Measurements from ENCODE around the gene PRR4. TPM values are rescaled to one million over a fixed set of nuclear protein-coding genes. Genes with fewer than 3 reads are reported as not detected.

PRR4 gene
- total RNA-seq, 1 experiment from 2014 or later = 3.1 TPM

DNA sequence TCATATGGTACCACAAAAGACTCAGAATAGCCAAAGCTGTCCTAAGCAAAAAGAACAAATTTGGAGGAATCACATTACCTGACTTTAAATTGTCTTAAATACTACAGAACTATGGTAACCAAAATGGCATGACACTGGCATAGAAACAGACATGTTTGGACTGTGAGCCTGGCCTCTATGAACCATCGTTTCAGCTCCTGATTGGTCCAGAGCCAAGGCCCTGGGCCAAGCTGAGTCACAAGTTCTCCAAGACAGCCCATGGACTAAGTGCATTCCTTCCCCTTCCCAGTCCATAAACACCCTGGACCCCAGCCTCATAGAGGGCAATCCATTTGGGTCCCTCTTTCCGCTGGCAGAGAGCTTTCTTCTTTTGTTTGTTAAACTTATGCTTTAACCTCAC is 12.1 kb upstream of the PRR4 start:
- H3K27ac Mint-ChIP-seq (ENCODE audit: unreplicated experiment) = no peak overlapping the region
- H3K4me1 Mint-ChIP-seq (ENCODE audit: low read depth, unreplicated experiment) = no peaks in the 10 kb centered on the region
- H3K36me3 Mint-ChIP-seq (ENCODE audit: insufficient read depth, unreplicated experiment) = no peaks in the 10 kb centered on the region
- BruUV-seq (replicated peaks) = no TSS peak
- DNase-seq = no peak
- no peaks in the 10 kb centered on the region for H3K27me3 Mint-ChIP-seq (ENCODE audit: unreplicated experiment)
- no peak for TF ChIP-seq CTCF (IDR thresholded peaks at IDR 0.05; ENCODE audit: unreplicated experiment)
- intact Hi-C loops (cut with micrococcal nuclease; ENCODE audit: unreplicated experiment) = no loop called here
- peaks cover 11% of the 10 kb centered on the region for H3K9me3 Mint-ChIP-seq (ENCODE audit: low read depth, unreplicated experiment)
- no peak overlapping the region for H3K4me3 Mint-ChIP-seq (ENCODE audit: low read depth, unreplicated experiment)
- CTCF ChIA-PET = interaction anchor here (0.6 kb wide), 1 partner anchor 645 kb away, joined by 3 read pairs; no protein-coding TSS in a partner anchor

GRCh38 chr12:10855807-10856206 is 6.5 kb upstream of the PRR4 start:
- H3K27ac Mint-ChIP-seq (ENCODE audit: unreplicated experiment) = no peak overlapping the region
- H3K4me3 Mint-ChIP-seq (ENCODE audit: low read depth, unreplicated experiment) = no peak overlapping the region
- intact Hi-C loops (cut with micrococcal nuclease; ENCODE audit: unreplicated experiment) = no loop called here
- peaks cover 7% of the 10 kb centered on the region for H3K4me1 Mint-ChIP-seq (ENCODE audit: low read depth, unreplicated experiment)
- TF ChIP-seq CTCF (IDR thresholded peaks at IDR 0.05; ENCODE audit: unreplicated experiment) = no peak
- peaks cover 14% of the 10 kb centered on the region for H3K9me3 Mint-ChIP-seq (ENCODE audit: low read depth, unreplicated experiment)
- BruUV-seq (replicated peaks) = no TSS peak
- peaks cover 4% of the 10 kb centered on the region for H3K36me3 Mint-ChIP-seq (ENCODE audit: insufficient read depth, unreplicated experiment)
- H3K27me3 Mint-ChIP-seq (ENCODE audit: unreplicated experiment) = no peaks in the 10 kb centered on the region
- no peak for DNase-seq
- CTCF ChIA-PET = no interaction called here

DNA sequence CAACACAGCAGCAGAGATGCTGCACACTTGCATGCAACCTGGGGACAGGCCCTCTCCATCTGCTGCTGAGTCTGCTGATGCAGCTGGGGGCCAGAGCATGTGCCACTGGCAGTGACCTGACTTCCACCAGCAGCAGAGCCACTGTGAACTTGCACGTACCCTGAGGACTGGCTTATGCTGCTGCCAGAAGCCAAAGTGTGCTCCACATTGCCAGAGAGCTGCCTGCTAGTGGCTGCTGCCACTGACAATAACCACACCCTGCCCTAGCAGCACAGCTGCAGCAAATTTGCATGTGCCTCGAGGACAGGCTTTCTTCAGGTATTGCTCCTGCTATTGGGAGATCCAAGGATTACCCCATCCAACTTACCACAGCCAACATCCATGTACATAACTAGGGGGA is 4.5 kb upstream of the PRR4 start:
- Mint-ChIP-seq H3K27ac (ENCODE audit: unreplicated experiment) (no peak overlapping the region), H3K4me3 (ENCODE audit: low read depth, unreplicated experiment) (no peak overlapping the region), H3K4me1 (ENCODE audit: low read depth, unreplicated experiment) (peaks cover 7% of the 10 kb centered on the region), H3K27me3 (ENCODE audit: unreplicated experiment) (no peaks in the 10 kb centered on the region), H3K36me3 (ENCODE audit: insufficient read depth, unreplicated experiment) (peaks cover 4% of the 10 kb centered on the region), H3K9me3 (ENCODE audit: low read depth, unreplicated experiment) (peaks cover 11% of the 10 kb centered on the region)
- TF ChIP-seq CTCF (IDR thresholded peaks at IDR 0.05; ENCODE audit: unreplicated experiment) = no peak
- CTCF ChIA-PET = no interaction called here
- no TSS peak for BruUV-seq (replicated peaks)
- DNase-seq = no peak
- intact Hi-C loops (cut with micrococcal nuclease; ENCODE audit: unreplicated experiment) = no loop called here

- no peak for TF ChIP-seq CTCF (IDR thresholded peaks at IDR 0.05; ENCODE audit: unreplicated experiment)
- Mint-ChIP-seq H3K9me3 (ENCODE audit: low read depth, unreplicated experiment) (peaks cover 6% of the 10 kb centered on the region), H3K4me1 (ENCODE audit: low read depth, unreplicated experiment) (peaks cover 7% of the 10 kb centered on the region), H3K27ac (ENCODE audit: unreplicated experiment) (no peak overlapping the region), H3K36me3 (ENCODE audit: insufficient read depth, unreplicated experiment) (peaks cover 4% of the 10 kb centered on the region), H3K4me3 (ENCODE audit: low read depth, unreplicated experiment) (no peak overlapping the region), H3K27me3 (ENCODE audit: unreplicated experiment) (no peaks in the 10 kb centered on the region)
- no peak for DNase-seq
- BruUV-seq (replicated peaks) = no TSS peak
- CTCF ChIA-PET = no interaction called here
- intact Hi-C loops (cut with micrococcal nuclease; ENCODE audit: unreplicated experiment) = no loop called here
Measured at GRCh38 chr12:10851243-10851858, 2.1 kb upstream of the PRR4 start.

All from Calu3 (cell line).